A549 (cell line): ENCODE data around the gene SPIB. TPM values are rescaled to one million over a fixed set of nuclear protein-coding genes. Genes with fewer than 3 reads are reported as not detected.
A peak's percentile ranks its signal among the peaks of the same experiment; 100 is the strongest.

ENCODE experiments used
- ATAC-seq, 2 experiments: fragments of 200-7000 bp in 1 of 2; fragments of >200 bp in 1 of 2; cut with Nextera tagmentation in 1 of 2; cut with Tn5 transposase in 1 of 2; 3 replicates each; pipeline versions ENCODE4 v1.8.0 to v1.9.1; 2018 to 2020; ENCODE audit warnings: mild to moderate bottlenecking in 1 of 2, moderate library complexity in 1 of 2
- CTCF ChIA-PET: fragments of 300-600 bp; sonication (Branson Sonifier 250); formaldehyde crosslinking; extraction: SDS; loops from one replicate; lab custom pipeline; 2021; ENCODE audit warnings: antibody characterized with exemption, inconsistent platforms; lab: Yijun Ruan, JAX
- POLR2A ChIA-PET: fragments of 350-600 bp; formaldehyde crosslinking; extraction: SDS; loops from one replicate; lab custom pipeline; 2021; ENCODE audit warnings: antibody characterized with exemption, inconsistent platforms; lab: Yijun Ruan, JAX
- DNase-seq, 2 experiments: peaks; one replicate each; pipeline versions ENCODE4 v3.0.0 to v3.0.0-alpha.2; 2011 to 2016; ENCODE audit warnings: low read depth in 1 of 2, low spot score in 1 of 2
- FAIRE-seq: peaks from 2 replicates; lab custom pipeline; 2011; peaks lifted over from hg19 to GRCh38; lab: Jason Lieb, UNC
- H3K27ac ChIP-seq, 2 experiments: fragments of >200 bp; sonication (Bioruptor Twin); formaldehyde crosslinking; 3 replicates each; pipeline ENCODE4 v1.5.1; 2016 to 2017
- H3K4me1 ChIP-seq: fragments of >200 bp; sonication (Bioruptor Twin); formaldehyde crosslinking; 3 replicates; pipeline ENCODE4 v1.6.1; 2016
- H3K4me2 ChIP-seq: fragments of >200 bp; sonication (Bioruptor Twin); formaldehyde crosslinking; 3 replicates; pipeline ENCODE4 v1.6.1; 2016
- H3K4me3 ChIP-seq: fragments of >200 bp; sonication (Bioruptor Twin); formaldehyde crosslinking; 3 replicates; pipeline ENCODE4 v1.5.1; 2016
- H3K9me3 ChIP-seq: fragments of >200 bp; sonication (Bioruptor Twin); formaldehyde crosslinking; 3 replicates; pipeline ENCODE4 v1.6.1; 2016
- EP300 ChIP-seq, 2 experiments: fragments of >200 bp; sonication (Bioruptor Twin); formaldehyde crosslinking; IDR thresholded peaks; 2 replicates in 1 of 2; 3 replicates in 1 of 2; pipeline ENCODE4 v1.6.1; 2016 to 2017
- FOSL2 ChIP-seq, 2 experiments: fragments of 450-650 bp in 1 of 2; fragments of >200 bp in 1 of 2; sonication (Bioruptor Twin) in 1 of 2; formaldehyde crosslinking; IDR thresholded peaks; 2 replicates each; pipeline versions ENCODE4 v1.5.0 to v1.6.1; 2016 to 2020; ENCODE audit warnings: mild to moderate bottlenecking in 1 of 2, moderate library complexity in 1 of 2
- FOXS1 ChIP-seq: fragments of 250-450 bp; sonication (Bioruptor Pico); IDR thresholded peaks from 2 replicates; pipeline ENCODE4 v1.5.0; 2020; ENCODE audit warnings: mild to moderate bottlenecking, moderate library complexity
- MAZ ChIP-seq: fragments of 150-350 bp; IDR thresholded peaks from 2 replicates; pipeline ENCODE4 v1.6.1; 2014; ENCODE audit warnings: antibody characterized with exemption, low read depth, low read length, borderline replicate concordance
- MYC ChIP-seq: IDR thresholded peaks from 2 replicates; pipeline ENCODE4 v1.6.1; 2012; ENCODE audit warnings: mild to moderate bottlenecking, inconsistent platforms, low read length, improper control_type of control experiment, borderline replicate concordance
- PHF8 ChIP-seq: fragments of 200-600 bp; sonication (generic); IDR thresholded peaks from 2 replicates; pipeline ENCODE4 v1.6.1; 2016; ENCODE audit warnings: low read depth, mild to moderate bottlenecking, antibody characterized with exemption, moderate library complexity, borderline replicate concordance
- RAD21 ChIP-seq, 2 experiments: fragments of >200 bp in 1 of 2; sonication (Bioruptor Twin) in 1 of 2; formaldehyde crosslinking in 1 of 2; IDR thresholded peaks in 1 of 2; conservative IDR thresholded peaks in 1 of 2; 2 replicates in 1 of 2; 3 replicates in 1 of 2; pipeline ENCODE4 v1.6.1; 2012 to 2018; ENCODE audit warnings: inconsistent platforms in 1 of 2
- RCOR1 ChIP-seq: fragments of 150-350 bp; IDR thresholded peaks from 2 replicates; pipeline ENCODE4 v1.6.1; 2014; ENCODE audit warnings: antibody characterized with exemption, low read length, low read depth
- SMC3 ChIP-seq: fragments of >200 bp; sonication (Bioruptor Twin); formaldehyde crosslinking; IDR thresholded peaks from 3 replicates; pipeline ENCODE4 v1.6.1; 2018; ENCODE audit warnings: inconsistent platforms
- SREBF2 ChIP-seq: fragments of 450-650 bp; IDR thresholded peaks from 2 replicates; pipeline ENCODE4 v1.6.1; 2014; ENCODE audit warnings: mild to moderate bottlenecking, moderate library complexity
- TFCP2L1 ChIP-seq: fragments of 250-450 bp; sonication (Bioruptor Pico); IDR thresholded peaks from 2 replicates; pipeline ENCODE4 v1.5.0; 2021; ENCODE audit warnings: mild to moderate bottlenecking
- ZFP36 ChIP-seq: fragments of 450-650 bp; IDR thresholded peaks from 2 replicates; pipeline ENCODE4 v1.6.1; 2014; ENCODE audit warnings: borderline replicate concordance; ENCODE audit not compliant: partially characterized antibody
- ZNF302 ChIP-seq: fragments of 250-450 bp; sonication (Bioruptor Pico); IDR thresholded peaks from 2 replicates; pipeline ENCODE4 v1.9.0; 2021; ENCODE audit warnings: inconsistent platforms, mild to moderate bottlenecking, moderate library complexity
- ZSCAN20 ChIP-seq: fragments of 250-450 bp; sonication (Bioruptor Pico); IDR thresholded peaks from 2 replicates; pipeline ENCODE4 v1.8.0; 2022; ENCODE audit warnings: mild to moderate bottlenecking, moderate library complexity
- WGBS: methylation state at CpG from one replicate; pipeline ENCODE4 v1.1.6; 2017; ENCODE audit errors: missing lambda C conversion rate; 5-methylcytosine and 5-hydroxymethylcytosine counted together
- polyA plus RNA-seq, 4 experiments: library from polyadenylated mRNA; depleted of rRNA in 3 of 4; stranded (reverse); fragments of >200 nt; fragmentation: RNase III in 1 of 4; extraction: RNeasy Plus Mini Kit Qiagen cat#74134 plus additional on column Dnase treatment in 1 of 4; gene quantifications; 2 replicates in 3 of 4; 3 replicates in 1 of 4; pipeline ENCODE4 v1.2.3, GENCODE V29; 2011 to 2017
- TF ChIP-seq, protein P1 (sequence below): fragments of >200 bp; sonication (Bioruptor Twin); formaldehyde crosslinking; IDR thresholded peaks from 3 replicates; pipeline ENCODE4 v1.6.1; 2016
- TF ChIP-seq, protein P2 (sequence below): fragments of >200 bp; sonication (Bioruptor Twin); formaldehyde crosslinking; IDR thresholded peaks from 3 replicates; pipeline ENCODE4 v1.5.1; 2016
- TF ChIP-seq, protein P3 (sequence below): IDR thresholded peaks from 2 replicates; pipeline ENCODE4 v1.6.1; 2012
- TF ChIP-seq, protein P4 (sequence below): IDR thresholded peaks from 2 replicates; pipeline ENCODE4 v1.6.1; 2012

Gene SPIB
- polyA plus RNA-seq, 2 of the 4 experiments (the other 2 are of a cell fraction): 0.03 TPM; not detected in 1

DNA sequence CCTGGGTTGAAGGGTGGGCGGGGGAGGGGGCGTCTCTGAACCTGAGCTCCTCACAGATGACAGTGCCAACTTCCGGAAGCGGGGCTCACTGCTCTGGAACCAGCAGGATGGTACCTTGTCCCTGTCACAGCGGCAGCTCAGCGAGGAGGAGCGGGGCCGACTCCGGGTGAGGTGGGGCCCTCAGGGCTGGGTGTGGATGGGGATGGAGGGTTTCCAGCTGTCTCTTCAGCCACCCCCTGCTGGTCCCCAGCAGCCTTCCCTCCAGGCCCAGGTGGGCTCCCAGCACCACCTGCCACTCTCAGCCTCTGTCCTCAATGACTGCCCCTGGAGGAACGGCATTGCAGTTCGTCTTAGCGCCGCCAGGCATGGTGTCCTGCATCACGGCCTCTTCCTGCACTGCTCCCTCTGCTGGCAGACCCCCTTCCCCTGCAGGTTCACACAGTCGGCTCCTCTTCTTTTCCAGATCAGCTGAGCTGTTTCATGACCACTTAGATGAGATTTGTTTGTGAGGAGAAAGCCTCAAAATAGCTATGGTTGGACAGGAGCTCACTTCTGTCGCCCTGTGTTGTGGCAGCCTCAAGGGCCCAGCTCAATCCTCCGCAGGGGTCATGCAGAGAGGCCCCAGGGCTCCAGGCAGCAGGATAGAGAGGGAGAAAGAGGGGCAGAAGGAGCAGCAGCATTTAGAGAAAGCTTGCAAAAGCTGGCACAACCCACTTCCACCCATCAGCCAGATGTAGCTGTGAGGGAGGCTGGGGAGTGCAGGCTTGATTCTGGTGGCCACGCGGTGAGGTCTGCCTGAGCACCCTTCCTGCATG lies 60.4 kb downstream of the SPIB start:
- 66% methylated on average over 18 of the region's 19 CpGs for WGBS
- Histone ChIP-seq H3K9me3 (no peaks in the 10 kb centered on the region), H3K4me2 (no peak overlapping the region), H3K4me1 (peaks cover 12% of the 10 kb centered on the region), H3K4me3 (no peak overlapping the region), H3K27ac (no peak overlapping the region)
- ChIA-PET CTCF (interaction anchor here (0.6 to 3.6 kb wide), 41 partner anchors 8 to 355 kb away, joined by 3 to 29 read pairs (median 6); partner anchors contain the start of genes JOSD2, NR1H2 and POLD1), POLR2A (interaction anchor here (1.0 kb wide), 1 partner anchor 110 kb away, joined by 3 read pairs; no protein-coding TSS in a partner anchor)
- FAIRE-seq: peak; percentile 77
- no peak for TF ChIP-seq ZSCAN20
- TF ChIP-seq RAD21 (conservative IDR thresholded peaks at IDR 0.05 in 1 of 2, IDR thresholded peaks at IDR 0.05 in 1 of 2): peak; percentile 33 to 53; a peak in 3 of 5 replicates
- TF ChIP-seq, protein P1, sequence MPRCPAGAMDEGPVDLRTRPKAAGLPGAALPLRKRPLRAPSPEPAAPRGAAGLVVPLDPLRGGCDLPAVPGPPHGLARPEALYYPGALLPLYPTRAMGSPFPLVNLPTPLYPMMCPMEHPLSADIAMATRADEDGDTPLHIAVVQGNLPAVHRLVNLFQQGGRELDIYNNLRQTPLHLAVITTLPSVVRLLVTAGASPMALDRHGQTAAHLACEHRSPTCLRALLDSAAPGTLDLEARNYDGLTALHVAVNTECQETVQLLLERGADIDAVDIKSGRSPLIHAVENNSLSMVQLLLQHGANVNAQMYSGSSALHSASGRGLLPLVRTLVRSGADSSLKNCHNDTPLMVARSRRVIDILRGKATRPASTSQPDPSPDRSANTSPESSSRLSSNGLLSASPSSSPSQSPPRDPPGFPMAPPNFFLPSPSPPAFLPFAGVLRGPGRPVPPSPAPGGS: no peak
- TF ChIP-seq, protein P2, sequence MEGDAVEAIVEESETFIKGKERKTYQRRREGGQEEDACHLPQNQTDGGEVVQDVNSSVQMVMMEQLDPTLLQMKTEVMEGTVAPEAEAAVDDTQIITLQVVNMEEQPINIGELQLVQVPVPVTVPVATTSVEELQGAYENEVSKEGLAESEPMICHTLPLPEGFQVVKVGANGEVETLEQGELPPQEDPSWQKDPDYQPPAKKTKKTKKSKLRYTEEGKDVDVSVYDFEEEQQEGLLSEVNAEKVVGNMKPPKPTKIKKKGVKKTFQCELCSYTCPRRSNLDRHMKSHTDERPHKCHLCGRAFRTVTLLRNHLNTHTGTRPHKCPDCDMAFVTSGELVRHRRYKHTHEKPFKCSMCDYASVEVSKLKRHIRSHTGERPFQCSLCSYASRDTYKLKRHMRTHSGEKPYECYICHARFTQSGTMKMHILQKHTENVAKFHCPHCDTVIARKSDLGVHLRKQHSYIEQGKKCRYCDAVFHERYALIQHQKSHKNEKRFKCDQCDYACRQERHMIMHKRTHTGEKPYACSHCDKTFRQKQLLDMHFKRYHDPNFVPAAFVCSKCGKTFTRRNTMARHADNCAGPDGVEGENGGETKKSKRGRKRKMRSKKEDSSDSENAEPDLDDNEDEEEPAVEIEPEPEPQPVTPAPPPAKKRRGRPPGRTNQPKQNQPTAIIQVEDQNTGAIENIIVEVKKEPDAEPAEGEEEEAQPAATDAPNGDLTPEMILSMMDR: peak; percentile 76
- no peak for TF ChIP-seq MYC
- no peak for TF ChIP-seq FOSL2 (IDR thresholded peaks at IDR 0.05)
- TF ChIP-seq FOSL2 (CRISPR knock-in tag; IDR thresholded peaks at IDR 0.05): no peak
- TF ChIP-seq, protein P3, sequence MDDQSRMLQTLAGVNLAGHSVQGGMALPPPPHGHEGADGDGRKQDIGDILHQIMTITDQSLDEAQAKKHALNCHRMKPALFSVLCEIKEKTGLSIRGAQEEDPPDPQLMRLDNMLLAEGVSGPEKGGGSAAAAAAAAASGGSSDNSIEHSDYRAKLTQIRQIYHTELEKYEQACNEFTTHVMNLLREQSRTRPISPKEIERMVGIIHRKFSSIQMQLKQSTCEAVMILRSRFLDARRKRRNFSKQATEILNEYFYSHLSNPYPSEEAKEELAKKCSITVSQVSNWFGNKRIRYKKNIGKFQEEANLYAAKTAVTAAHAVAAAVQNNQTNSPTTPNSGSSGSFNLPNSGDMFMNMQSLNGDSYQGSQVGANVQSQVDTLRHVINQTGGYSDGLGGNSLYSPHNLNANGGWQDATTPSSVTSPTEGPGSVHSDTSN: no peak
- peak; percentile 59; the same call in 1 of the 2 replicates for TF ChIP-seq MAZ
- peak; percentile 68 for TF ChIP-seq SMC3
- TF ChIP-seq ZFP36: no peak
- no peak for TF ChIP-seq TFCP2L1
- TF ChIP-seq RCOR1: no peak
- peak; percentile 89 to 92 for DNase-seq
- peak; percentile 61 to 77 for ATAC-seq

DNA sequence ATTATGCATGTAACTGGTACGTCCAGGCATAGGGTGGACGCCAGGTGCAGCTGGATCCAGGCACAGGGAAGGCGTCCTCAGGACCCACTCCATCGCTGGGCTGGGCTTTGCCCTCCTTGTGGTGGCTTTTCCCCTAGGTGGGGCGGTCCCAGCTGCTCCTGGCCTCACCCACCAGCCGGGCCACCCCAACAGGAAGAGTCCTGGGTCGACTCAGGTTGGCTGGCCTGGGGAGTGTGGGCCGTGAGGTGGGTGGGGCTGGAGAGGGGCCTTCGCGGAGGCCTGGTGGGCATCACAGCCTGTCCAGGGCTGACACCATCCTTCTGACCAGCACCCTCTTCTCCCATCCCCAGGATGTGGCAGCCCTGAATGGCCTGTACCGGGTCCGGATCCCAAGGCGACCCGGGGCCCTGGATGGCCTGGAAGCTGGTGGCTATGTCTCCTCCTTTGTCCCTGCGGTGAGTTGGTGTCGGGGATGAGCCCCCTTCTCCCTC lies 61.1 kb downstream of the SPIB start:
- peaks cover 12% of the 10 kb centered on the region for H3K4me1 ChIP-seq
- WGBS: 86% methylated on average over 12 of the region's 16 CpGs
- no peaks in the 10 kb centered on the region for H3K9me3 ChIP-seq
- TF ChIP-seq, protein P1: no peak
- TF ChIP-seq ZFP36 (no peak), MAZ (no peak), PHF8 (no peak), FOXS1 (CRISPR knock-in tag) (no peak), SREBF2 (no peak), ZNF302 (CRISPR knock-in tag) (no peak), RCOR1 (no peak), EP300 (IDR thresholded peaks at IDR 0.05) (no peak)
- TF ChIP-seq, protein P4, sequence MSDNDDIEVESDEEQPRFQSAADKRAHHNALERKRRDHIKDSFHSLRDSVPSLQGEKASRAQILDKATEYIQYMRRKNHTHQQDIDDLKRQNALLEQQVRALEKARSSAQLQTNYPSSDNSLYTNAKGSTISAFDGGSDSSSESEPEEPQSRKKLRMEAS: no peak
- CTCF ChIA-PET: interaction anchor here (0.6 to 3.6 kb wide), 39 partner anchors 8 to 356 kb away, joined by 3 to 29 read pairs (median 8); partner anchors contain the start of genes JOSD2, NR1H2 and POLD1
- ATAC-seq: no peak
- H3K27ac ChIP-seq: no peak overlapping the region
- H3K4me3 ChIP-seq: no peak overlapping the region
- no peak for FAIRE-seq
- no peak for DNase-seq
- H3K4me2 ChIP-seq: no peak overlapping the region
- POLR2A ChIA-PET: no interaction called here
